GM18907 (cell line): ENCODE results near the gene LSR.
"Not testable (repeated sequence)": the region's sequence is repeated elsewhere in the genome, so short reads cannot be mapped to it uniquely, and the experiment has no call there.

Experiments
- ATAC-seq: cut with Tn5 transposase; IDR thresholded peaks from one replicate; pipeline ENCODE4 v1.9.1; 2021; ENCODE audit warnings: mild to moderate bottlenecking, moderate library complexity; ENCODE audit not compliant: unreplicated experiment

The LSR gene

GRCh38 chr19:35217649-35217990 lies 31.2 kb upstream of the LSR start:
- no peak for ATAC-seq

DNA sequence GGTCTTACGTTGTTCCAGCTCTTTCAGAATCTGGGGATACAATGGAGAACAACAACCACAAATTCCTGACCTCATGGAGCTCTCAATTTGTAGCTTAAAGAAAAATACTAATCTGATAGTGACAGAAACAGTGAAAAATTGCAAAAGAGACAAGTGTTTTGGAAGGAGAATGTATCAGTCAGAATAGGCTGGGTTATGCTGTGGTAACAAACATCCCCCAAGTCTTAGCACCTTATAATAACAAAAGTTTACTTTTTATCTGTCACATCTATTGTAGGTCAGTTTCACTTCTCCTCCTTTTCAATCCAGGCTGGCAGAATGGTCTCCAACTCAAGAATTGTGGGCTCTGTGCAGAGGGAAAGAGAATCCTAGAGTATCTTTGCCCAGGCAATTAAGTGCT lies 29.8 kb upstream of the LSR start:
- ATAC-seq: no peak

- ATAC-seq: no peak
Measured at GRCh38 chr19:35220315-35220921, 28.4 kb upstream of the LSR start.

GRCh38 chr19:35220973-35221590 lies 27.7 kb upstream of the LSR start:
- ATAC-seq: not testable (repeated sequence)

- ATAC-seq: no peak
Measured at GRCh38 chr19:35222373-35223015, 26.3 kb upstream of the LSR start.

DNA sequence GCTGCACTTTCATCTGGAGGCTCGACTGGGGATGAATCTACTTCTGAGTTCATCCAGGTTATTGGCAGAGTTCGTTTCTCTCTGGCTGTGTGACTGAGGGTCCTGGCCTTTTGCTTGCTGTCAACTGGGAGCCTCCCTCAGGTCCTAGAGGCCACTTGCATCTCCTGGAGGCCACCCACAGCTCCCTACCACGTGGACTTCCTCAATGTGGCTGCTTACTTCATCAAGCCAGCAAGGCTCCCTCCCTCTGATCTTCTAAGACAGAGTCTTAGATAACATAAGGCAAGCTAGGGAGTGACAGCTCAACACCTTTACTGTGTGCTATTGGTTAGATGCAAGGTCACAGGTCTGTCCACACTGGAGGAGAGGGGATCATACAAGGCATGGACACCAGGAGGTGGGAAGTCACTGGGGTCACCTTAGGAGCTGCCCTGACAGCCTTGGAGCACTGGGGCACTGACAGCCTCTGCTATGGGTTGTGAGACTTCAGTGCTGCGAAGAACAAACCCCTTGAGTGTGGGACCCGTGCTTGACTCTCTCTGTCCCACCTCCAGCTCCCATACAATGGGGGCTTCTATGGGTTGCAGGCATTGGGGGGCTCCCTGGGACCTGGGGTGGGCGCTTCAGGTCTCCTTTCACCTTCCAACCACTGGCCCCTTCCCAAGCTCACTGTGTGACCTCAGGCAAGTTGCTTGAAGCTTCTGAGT lies 25.6 kb upstream of the LSR start:
- ATAC-seq: no peak

DNA sequence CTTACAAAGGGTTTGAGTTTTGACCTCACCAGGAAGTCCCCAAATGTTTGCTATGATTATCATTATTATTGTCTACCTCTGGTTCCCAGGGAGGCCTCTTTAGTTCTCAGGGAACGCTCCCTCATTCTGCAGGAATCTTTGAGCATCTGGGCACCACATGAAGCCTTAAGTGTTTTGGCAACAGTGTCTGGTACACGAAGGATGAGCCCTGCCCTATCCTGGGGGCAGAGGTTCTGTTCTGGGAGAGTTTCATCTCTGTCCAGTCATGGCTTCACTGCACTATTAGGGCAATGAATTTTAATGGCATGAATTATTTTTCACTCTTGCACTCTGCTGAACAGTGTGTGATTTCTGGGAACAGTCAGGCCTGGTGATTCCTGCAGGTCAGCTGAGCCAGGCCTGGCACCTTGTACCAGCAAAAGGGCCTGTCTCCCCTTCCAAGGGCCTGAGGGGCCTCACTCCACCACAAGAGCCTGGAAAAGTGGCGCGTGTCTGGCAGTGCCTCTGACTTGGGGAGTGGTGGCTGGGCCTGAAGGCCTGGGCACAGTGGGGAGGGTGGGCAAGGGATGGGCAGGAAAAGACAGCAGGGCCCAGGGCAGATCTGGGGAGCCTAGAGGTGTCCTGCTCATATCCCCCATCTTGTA lies 24.8 kb upstream of the LSR start:
- no peak for ATAC-seq

- ATAC-seq: no peak
Measured at GRCh38 chr19:35224681-35225571, 23.9 kb upstream of the LSR start.

DNA sequence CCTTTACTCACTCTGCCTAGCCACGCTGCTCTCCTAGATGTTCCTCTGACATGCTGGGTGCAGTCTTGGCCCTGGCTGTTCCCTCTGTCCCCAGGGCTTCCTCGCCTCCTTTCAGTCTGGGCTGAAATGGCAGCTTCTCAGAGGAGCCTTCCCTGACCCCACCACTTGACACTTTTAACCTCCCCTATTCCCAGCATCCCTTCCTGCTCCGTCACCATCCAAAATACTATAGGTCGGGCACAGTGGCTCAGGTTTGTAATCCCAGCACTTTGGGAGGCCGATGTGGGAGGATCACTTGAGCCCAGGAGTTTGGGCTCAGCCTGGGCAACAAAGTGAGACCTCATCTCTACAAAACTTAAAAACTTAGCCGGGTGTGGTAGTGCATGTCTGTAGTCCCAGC lies 22.9 kb upstream of the LSR start:
- ATAC-seq: no peak

DNA sequence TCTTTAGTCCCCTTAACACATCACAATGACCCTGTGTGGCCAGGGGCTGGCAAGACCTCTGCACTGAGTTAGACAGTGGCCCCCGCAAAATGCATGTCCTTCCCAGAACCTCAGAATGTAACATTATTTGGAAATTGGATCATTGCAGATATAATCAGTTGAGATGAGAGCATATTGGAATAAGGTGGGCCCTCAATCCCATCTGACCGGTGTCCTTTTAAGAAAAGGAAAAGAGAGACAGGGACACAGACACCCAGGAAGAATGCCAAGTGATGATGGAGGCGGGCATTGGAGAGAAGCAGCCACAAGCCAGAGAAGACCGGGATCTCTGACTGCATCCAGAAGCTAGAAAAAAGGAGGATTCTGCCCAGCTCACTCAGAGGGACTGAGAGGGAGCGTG lies 22.1 kb upstream of the LSR start:
- no peak for ATAC-seq

DNA sequence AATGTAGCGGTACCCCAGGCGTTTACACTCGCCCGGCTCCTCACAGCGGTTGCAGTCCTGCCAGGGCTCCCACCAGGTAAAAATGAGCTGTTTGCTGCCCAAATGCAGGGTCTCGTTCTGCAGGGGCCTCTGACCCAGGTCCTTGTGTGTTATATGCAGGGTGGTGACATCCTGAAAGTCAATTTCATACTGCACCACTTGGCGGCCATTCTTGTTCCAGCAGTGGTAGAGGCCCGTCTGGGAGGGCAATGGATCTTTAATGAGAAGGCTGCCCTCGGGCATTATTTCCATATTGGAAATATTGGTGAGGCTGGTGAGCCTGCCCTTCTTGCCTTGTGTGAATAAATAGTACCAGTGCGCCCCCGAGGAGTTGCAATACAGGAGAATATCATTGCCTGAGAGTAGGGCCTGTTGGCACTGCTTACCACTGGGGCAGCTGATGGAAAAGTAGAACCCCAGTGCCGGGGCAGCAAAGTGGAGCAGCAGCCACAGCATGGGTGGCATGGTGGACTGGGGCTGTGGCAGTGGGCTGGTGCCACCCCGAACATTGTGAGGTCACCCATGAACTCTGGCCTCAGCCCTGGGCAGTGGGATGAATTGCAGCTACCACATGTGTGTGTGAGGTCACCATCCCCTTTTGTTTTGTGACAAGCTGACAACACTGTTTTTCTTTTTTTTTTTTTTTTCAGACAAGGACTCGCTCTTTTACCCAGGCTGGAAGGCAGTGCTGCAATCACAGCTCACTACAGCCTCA lies 20.4 kb upstream of the LSR start, which contains the start of gene FAM187B:
Gene FAM187B, minus strand, starts transcription at position 563 of the 754 bp plus-strand sequence. Its CDS starts 59 bp downstream, at position 504.
- ATAC-seq: no peak

- no peak for ATAC-seq
Measured at GRCh38 chr19:35229601-35230000, 19.2 kb upstream of the LSR start.

DNA sequence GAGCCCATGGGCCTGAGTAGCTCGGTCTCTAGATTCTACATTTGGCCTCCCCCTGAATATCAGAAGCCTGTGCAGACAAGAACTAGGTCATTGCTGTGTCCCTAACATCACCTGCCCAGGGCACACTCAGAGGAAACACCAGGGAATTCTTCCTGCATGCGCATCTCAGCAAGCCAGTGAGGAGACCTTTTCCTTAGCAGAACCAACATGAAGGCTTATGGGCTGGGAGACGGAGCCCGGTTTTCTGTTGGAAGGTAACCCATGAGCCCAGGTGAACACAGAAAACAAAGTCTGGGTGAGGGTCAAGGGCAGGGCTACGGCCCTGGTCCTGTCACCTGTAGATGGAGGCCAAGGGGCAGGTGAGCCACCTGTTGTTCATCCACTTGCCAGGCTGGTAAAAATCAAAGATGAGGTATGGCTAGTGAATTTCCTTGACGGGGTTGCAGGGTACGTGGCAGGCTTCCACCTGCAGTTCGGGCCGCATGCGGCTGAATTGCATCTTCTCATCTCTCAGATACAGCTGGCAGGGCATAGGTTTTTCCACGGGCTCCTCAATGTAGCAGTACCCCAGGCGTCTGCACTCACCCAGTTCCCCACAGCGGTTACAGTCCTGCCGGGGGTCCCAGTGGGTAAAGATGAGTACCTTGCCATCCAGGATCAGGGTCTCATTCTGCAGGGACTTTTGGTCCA lies 16.7 kb upstream of the LSR start:
- ATAC-seq: no peak

DNA sequence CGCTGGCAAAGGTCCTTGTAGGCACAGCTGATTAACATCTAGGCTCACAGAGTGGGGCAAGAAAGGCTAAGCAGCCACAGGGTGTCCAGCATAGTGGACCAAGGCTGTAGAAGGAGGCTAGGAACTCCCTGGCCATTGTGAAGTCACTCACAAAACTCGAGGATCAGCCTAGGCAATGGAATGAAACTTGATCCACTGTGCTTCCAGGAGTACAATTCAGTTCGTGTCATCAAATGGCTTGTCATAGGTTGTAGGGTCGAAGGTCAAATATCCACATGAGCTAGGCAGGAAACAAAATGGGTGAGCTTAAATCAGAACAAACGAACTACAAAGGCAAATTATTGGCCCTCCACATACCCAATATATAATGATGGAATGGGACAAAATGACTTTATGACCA lies 15.9 kb upstream of the LSR start:
- ATAC-seq: no peak

DNA sequence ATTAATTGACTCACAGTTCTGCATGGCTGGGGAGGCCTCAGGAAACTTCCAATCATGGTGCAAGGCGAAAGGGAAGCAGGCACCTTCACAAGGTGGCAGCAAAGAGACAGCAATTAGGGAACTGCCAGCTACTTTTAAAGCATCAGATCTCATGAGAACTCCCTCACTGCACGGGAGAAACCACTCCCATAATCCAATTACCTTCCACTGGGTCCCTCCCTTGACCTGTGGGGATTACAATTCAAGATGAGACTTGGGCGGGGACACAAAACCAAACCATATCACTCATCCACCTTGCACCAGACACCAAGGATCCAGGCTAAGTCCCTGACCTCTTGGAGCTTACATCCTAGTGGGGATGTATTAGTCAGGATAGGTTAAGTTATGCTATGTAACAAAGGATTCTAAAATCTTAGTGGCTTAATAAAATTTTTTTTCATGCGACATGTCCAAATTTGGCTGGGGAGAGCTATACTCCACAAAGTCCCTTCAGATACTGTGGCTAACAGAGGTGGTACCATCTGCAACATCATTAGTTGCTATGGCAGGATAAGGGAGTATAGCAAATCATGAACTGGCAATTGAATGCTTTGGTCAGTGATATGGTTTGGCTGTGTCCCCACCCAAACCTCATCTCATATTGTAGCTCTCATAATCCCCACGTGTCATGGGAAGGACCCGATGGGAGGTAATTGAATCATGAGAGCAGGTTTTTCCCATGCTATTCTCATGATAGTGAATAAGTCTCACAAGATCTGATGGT lies 12.0 kb upstream of the LSR start:
- no peak for ATAC-seq

- not testable (repeated sequence) for ATAC-seq
Measured at GRCh38 chr19:35239597-35239996, 9.2 kb upstream of the LSR start.

DNA sequence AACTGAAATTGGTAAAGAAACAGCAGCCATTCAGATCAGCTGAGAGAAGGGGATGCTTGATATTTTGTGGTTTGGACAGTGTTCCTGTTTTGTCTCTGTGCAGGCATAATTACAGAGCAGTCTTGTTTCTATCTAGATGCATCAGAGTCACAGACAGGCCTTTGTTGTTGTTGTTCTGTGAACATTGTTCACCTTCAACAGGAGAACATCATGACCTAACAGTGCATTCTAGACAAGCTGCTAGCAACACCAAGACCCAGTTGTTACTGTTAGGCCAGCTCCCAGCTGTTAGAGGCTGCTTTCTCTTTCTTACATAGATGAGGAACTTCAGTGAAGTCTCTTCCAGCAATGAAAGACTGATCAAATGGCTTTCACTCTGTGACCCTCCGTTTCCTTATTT lies 8.5 kb upstream of the LSR start:
- ATAC-seq: no peak

DNA sequence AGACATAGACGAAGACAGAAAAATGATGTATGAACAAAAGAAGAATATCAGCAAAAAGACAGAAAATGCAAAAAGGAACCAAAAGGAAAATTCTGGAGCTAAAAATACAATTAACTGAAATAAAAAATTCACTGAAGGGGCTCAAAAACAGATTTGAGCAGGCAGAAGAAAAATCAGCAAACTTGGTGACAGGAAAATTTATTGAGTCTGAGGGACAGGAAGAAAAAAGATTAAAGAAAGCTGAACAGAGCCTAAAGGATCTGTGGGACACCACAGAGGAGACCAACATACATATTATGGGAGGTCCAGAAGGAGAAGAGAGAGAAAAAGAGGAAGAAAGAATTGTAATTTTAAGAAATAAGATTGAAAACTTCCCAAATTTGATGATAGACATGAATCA lies 7.4 kb upstream of the LSR start:
- no peak for ATAC-seq
